GM18498 (cell line): ENCODE results near the gene LIN7A.
A peak's percentile ranks its signal among the peaks of the same experiment; 100 is the strongest.
"Not testable (repeated sequence)": the region's sequence is repeated elsewhere in the genome, so short reads cannot be mapped to it uniquely, and the experiment has no call there.

ENCODE experiments used
- ATAC-seq: cut with Tn5 transposase; IDR thresholded peaks from one replicate; pipeline ENCODE4 v1.9.1; 2021; ENCODE audit warnings: mild to moderate bottlenecking, moderate library complexity; ENCODE audit not compliant: unreplicated experiment

The LIN7A gene

GRCh38 chr12:80924437-80924836 is 13.3 kb downstream of the LIN7A start:
- ATAC-seq, result no peak

GRCh38 chr12:80920006-80920405 is 17.7 kb downstream of the LIN7A start:
- ATAC-seq, result no peak

- no peak for ATAC-seq
Measured at GRCh38 chr12:80917651-80918050, 20.1 kb downstream of the LIN7A start.

GRCh38 chr12:80912901-80913770 is 24.6 kb downstream of the LIN7A start:
- no peak for ATAC-seq

- ATAC-seq, result no peak
Measured at GRCh38 chr12:80909370-80909769, 28.4 kb downstream of the LIN7A start.

GRCh38 chr12:80902711-80903110 is 35.0 kb downstream of the LIN7A start:
- no peak for ATAC-seq

GRCh38 chr12:80901661-80902060 is 36.1 kb downstream of the LIN7A start:
- ATAC-seq, result no peak

- ATAC-seq, result no peak
Measured at GRCh38 chr12:80895240-80895639, 42.5 kb downstream of the LIN7A start.

GRCh38 chr12:80894179-80894578 is 43.6 kb downstream of the LIN7A start:
- ATAC-seq, result no peak

GRCh38 chr12:80892597-80893445 is 44.9 kb downstream of the LIN7A start:
- peak; percentile 54 for ATAC-seq

GRCh38 chr12:80884651-80885050 is 53.1 kb downstream of the LIN7A start:
- no peak for ATAC-seq

GRCh38 chr12:80881106-80881505 is 56.6 kb downstream of the LIN7A start:
- no peak for ATAC-seq

- not testable (repeated sequence) for ATAC-seq
Measured at GRCh38 chr12:80878452-80878851, 59.3 kb downstream of the LIN7A start.

- no peak for ATAC-seq
Measured at GRCh38 chr12:80877721-80878265, 59.9 kb downstream of the LIN7A start.

- ATAC-seq, result no peak
Measured at GRCh38 chr12:80872053-80872452, 65.7 kb downstream of the LIN7A start.

- no peak for ATAC-seq
Measured at GRCh38 chr12:80869264-80869663, 68.5 kb downstream of the LIN7A start.

- ATAC-seq, result no peak
Measured at GRCh38 chr12:80868576-80868975, 69.2 kb downstream of the LIN7A start.

GRCh38 chr12:80867941-80868340 is 69.8 kb downstream of the LIN7A start:
- ATAC-seq, result no peak

- ATAC-seq, result no peak
Measured at GRCh38 chr12:80864046-80864735, 73.5 kb downstream of the LIN7A start.

- no peak for ATAC-seq
Measured at GRCh38 chr12:80862531-80862930, 75.2 kb downstream of the LIN7A start.
